Testis (tissue), 2 donors: ENCODE results near the gene CUEDC1.

ENCODE experiments used
- CTCF ChIP-seq, 3 experiments: fragments of 450-650 bp in 2 of 3; fragments of 200-600 bp in 1 of 3; sonication (generic) in 1 of 3; IDR thresholded peaks; one replicate each; pipeline ENCODE4 v1.5.1; 2016 to 2019; ENCODE audit warnings: antibody characterized with exemption in 3 of 3, mild to moderate bottlenecking in 2 of 3, moderate library complexity in 1 of 3
- POLR2A ChIP-seq: fragments of 450-650 bp; IDR thresholded peaks from one replicate; pipeline ENCODE4 v1.6.1; 2017; ENCODE audit warnings: antibody characterized with exemption, mild to moderate bottlenecking, moderate library complexity

DNA sequence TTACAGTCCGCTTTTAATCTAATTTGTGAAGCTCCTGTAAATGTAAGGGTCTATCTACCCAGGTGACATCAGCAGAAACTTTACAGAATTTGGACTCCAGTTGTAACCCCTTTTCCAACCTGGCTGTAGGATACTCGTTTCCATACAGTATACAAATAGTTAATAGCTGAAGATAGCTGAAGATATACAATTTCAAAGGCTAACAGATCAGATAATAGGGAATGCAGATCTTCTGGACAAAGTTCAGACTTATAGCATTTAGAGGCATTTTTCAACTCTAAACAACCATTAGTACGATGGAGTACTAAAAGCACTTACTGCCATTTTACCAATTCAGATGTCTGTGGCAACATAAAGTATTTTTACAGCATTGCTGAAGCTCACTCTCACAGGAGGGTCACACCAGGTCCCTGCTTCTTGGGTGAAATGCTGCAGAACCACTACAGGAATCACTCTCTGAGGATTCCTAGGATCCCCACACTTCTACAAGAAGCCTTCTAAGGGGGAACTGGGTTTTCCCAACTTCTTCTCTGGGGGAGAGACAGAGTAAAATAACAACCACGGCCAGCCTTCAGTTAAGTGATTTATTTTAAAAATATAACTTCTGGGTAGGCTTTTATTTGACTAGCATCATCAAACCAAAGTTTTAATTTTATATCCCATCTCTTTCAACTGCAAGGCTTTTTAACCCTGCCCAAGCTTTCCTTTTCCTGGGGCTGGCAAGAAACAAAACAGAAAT, 29.9 kb upstream of the CUEDC1 start:
- TF ChIP-seq CTCF (IDR thresholded peaks at IDR 0.05) (no peak), POLR2A (no peak)
